LoVo (cell line): ENCODE results near the gene OR14K1.
"Not testable (repeated sequence)": the region's sequence is repeated elsewhere in the genome, so short reads cannot be mapped to it uniquely, and the experiment has no call there.

Experiments
- DNase-seq: peaks from one replicate; pipeline ENCODE4 v3.0.0-alpha.2; 2016; ENCODE audit warnings: low spot score

Gene OR14K1, protein sequence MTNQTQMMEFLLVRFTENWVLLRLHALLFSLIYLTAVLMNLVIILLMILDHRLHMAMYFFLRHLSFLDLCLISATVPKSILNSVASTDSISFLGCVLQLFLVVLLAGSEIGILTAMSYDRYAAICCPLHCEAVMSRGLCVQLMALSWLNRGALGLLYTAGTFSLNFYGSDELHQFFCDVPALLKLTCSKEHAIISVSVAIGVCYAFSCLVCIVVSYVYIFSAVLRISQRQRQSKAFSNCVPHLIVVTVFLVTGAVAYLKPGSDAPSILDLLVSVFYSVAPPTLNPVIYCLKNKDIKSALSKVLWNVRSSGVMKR

GRCh38 chr1:247738315-247738714 is at the start of gene OR14K1:
OR14K1 (plus strand) TSS chr1:247738615; CDS start chr1:247738615, 0 bp downstream.
- DNase-seq, result no peak

- no peak for DNase-seq
Measured at GRCh38 chr1:247701338-247701737, 37.1 kb upstream of the OR14K1 start.

- not testable (repeated sequence) for DNase-seq
Measured at GRCh38 chr1:247710681-247711080, 27.7 kb upstream of the OR14K1 start.

- no peak for DNase-seq
Measured at GRCh38 chr1:247713753-247714152, 24.7 kb upstream of the OR14K1 start.

DNA sequence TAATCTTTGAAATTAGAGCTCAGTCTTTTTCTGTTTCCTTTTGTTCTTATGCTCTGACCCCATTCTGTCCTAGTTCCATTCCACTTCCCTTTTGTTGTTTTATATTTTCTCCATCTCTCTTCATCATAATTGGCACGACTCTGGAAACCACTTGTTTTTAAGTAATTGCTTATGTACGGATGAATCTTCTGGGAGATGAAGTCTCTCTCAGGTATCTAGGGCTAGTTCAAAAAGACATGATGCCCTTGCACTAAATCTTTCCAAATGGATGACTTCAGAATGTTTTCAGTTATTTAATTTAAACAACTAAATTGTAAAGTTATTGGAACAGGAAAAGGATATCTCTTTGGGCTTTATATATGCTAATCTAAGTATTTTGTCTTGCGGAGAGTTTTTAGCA is 21.9 kb upstream of the OR14K1 start, which contains the start of gene OR6F1:
TSS of gene OR6F1 (minus strand) at position 101 of the 400 bp plus-strand sequence. CDS start 3,891 bp downstream, outside the sequence.
- no peak for DNase-seq

GRCh38 chr1:247721222-247721621 is 17.2 kb upstream of the OR14K1 start:
- no peak for DNase-seq

GRCh38 chr1:247740721-247741120 is 2.3 kb downstream of the OR14K1 start:
- no peak for DNase-seq

GRCh38 chr1:247741756-247742155 is 3.3 kb downstream of the OR14K1 start:
- DNase-seq, result no peak

GRCh38 chr1:247742215-247742760 is 3.9 kb downstream of the OR14K1 start:
- not testable (repeated sequence) for DNase-seq

DNA sequence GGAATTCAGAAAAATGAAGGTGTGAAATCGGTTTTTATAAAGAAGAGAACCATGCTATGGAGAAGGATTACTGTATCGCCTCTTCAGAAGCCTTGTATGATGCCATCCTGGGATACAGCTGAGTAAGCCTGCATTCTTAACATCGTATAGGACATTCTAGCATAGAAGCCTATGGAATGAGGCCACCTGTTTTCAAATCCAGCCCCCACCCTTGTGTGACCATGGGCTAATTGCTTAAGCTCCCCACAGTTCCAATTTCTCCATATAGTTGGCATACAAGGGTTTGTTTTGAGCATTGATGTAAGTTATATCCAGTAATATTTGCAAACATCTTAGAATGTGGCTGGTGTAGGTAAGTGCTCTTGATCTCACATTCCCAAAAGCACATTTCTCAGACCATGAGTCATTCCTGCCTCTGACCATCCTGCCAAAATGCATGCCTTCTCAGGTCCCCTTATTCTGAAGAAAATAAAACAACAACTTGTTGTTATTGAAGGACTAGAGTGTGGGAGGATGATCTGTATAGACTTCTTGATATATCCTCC is 8.0 kb downstream of the OR14K1 start:
- no peak for DNase-seq

DNA sequence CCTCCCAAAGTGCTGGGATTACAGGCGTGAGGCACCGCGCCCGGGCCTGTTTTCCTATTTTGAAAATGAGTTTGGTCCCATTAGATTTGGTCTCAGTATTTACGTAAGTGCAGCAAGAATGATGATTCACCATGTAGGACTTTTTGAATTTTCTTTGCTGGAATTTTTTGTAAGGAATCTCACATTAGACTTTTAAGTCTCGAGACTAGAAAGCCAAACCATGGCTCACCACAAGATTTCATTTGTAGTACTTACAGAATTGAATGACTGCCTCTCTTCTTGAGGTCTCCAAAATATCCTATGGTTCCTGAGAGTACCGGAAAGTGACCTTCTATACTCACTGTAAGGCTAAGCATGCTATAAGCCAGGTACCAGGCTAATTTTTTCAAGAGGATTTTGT is 9.2 kb downstream of the OR14K1 start:
- DNase-seq, result no peak

DNA sequence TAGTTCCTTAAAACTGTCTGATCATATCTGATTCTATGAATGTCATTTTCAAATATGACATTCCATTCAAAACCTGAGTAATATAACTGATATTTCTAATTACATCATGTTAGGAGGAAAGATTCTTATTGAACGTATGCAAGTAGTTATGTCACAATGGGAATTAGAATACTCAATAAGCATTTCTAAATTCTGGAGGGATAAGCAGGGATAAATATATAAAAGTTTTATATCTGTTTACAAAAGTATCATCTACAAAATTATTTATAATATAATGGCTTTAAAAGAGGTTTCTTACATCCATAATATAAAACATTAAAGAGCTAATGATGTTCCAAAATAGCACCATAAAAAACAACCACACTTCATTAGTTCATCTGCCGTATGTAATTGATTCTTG is 9.6 kb downstream of the OR14K1 start, which contains the start of gene OR14A2:
TSS of gene OR14A2 (minus strand) at position 101 of the 400 bp plus-strand sequence.
- no peak for DNase-seq

- no peak for DNase-seq
Measured at GRCh38 chr1:247749870-247750269, 11.5 kb downstream of the OR14K1 start.

DNA sequence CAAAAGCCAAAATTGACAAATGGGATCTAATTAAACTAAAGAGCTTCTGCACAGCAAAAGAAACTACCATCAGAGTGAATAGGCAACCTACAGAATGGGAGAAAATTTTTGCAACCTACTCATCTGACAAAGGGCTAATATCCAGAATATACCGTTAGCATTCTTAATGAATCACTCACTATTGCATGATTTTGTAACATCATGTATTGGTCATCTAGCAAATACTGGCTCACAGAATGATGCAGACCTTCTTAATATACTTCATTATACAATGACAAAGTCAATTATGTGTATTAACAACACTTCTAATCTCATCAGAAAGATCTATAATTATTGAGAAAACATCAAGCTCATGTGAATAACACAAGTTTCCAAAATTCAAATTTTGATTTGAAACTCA is 15.9 kb downstream of the OR14K1 start:
- DNase-seq, result not testable (repeated sequence)

GRCh38 chr1:247760456-247760855 is 22.0 kb downstream of the OR14K1 start, which contains the start of gene OR1C1:
OR1C1 (minus strand) TSS chr1:247760556; CDS start chr1:247758406, 2,150 bp downstream.
- DNase-seq, result no peak

- no peak for DNase-seq
Measured at GRCh38 chr1:247769603-247770002, 31.2 kb downstream of the OR14K1 start.
